ENCODE results near the gene LMAN2L.

LMAN2L gene

DNA sequence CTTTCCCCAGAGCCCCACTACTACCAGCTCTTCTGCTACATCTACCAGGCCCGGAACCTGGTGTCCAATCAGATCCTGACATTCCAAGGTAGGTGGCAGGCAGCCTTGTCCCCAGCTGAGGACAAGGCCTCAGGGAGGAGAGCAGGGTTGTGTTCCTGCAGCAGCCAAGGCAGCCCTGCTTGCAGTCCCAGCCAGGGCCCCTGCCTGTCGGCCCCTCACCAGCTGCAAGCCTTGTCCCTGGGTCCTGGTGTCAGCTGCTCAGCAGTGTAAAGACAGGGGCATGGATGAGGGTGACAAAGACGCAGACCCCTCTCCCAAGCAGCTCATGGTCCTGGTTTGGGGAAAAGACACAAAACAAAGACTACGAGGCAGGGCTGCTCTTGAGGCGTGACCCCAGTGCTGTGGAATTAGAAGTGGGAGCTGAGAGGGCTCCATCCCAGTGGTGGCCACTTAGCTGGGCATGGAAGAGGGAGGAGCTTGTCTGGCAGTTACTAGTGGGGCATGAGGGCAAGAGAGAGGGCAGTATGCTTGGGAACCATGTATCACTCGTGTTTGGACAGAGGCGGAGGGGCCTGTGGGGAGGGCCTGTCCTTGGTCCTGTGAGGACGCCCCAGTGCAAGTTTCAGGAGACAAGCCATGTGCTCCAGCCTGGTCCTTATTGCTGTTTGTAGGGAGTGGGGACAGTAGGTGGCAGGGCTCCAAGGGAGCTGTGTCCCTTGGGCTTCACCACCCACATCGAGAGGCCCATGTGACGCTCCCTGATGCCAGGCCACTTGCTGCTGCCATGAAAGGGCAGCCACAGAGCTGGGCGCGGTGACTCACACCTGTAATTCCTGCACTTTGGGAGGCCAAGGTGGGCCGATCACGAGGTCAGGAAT lies 47.5 kb downstream of the LMAN2L start:
- Histone ChIP-seq H3K4me1 (ENCODE audit: control insufficient read depth, insufficient read depth, low read length) (peaks cover 12% of the 10 kb centered on the region; the same call in 1 of the 2 replicates), H3K4me3 (ENCODE audit: low read depth, low read length) (no peak overlapping the region), H3K9me3 (ENCODE audit: control insufficient read depth, insufficient read depth, low read depth, low read length) (no peaks in the 10 kb centered on the region), H3K27me3 (ENCODE audit: control insufficient read depth, insufficient read depth, low read length) (no peaks in the 10 kb centered on the region), H3K36me3 (ENCODE audit: control insufficient read depth, insufficient read depth, low read length) (no peaks in the 10 kb centered on the region), H3K27ac (ENCODE audit: low read depth, low read length) (no peak overlapping the region), H3K9ac (ENCODE audit: low read length) (no peak overlapping the region)

DNA sequence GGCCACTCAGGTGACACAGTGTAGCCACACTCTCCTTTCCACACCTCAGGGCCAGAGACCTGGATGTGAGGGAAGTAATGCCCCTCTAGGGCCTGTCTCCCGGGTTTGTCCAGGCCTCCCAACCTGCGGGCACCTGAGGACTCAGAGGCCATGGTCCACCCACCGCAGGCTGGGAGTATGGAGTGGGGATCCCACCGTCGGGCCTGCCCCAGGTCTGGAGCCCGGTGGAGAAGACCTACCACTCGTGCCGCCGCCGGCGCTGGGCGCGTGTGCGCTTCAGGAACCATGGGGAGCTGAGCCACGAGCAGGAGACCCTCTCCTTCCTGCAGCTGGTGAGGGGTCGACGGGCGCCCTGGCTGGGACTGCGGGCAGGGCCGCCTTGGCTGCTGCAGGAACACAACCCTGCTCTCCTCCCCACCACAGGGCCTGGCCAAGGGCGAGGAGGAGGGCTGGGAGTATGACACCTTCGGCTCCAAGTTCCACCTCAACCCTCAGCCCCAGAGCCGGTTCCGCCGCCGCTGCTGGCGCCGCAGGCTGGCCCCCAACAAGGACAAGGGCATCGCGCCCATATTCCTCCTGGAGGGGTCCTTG lies 48.7 kb downstream of the LMAN2L start:
- Histone ChIP-seq H3K36me3 (ENCODE audit: control insufficient read depth, insufficient read depth, low read length) (no peaks in the 10 kb centered on the region), H3K27ac (ENCODE audit: low read depth, low read length) (no peak overlapping the region), H3K9me3 (ENCODE audit: control insufficient read depth, insufficient read depth, low read depth, low read length) (no peaks in the 10 kb centered on the region), H3K4me1 (ENCODE audit: control insufficient read depth, insufficient read depth, low read length) (peaks cover 12% of the 10 kb centered on the region; the same call in 1 of the 2 replicates), H3K4me3 (ENCODE audit: low read depth, low read length) (no peak overlapping the region), H3K27me3 (ENCODE audit: control insufficient read depth, insufficient read depth, low read length) (no peaks in the 10 kb centered on the region), H3K9ac (ENCODE audit: low read length) (no peak overlapping the region)

GRCh38 chr2:96690306-96691021 lies 49.4 kb downstream of the LMAN2L start:
- Histone ChIP-seq H3K36me3 (ENCODE audit: control insufficient read depth, insufficient read depth, low read length) (no peaks in the 10 kb centered on the region), H3K27me3 (ENCODE audit: control insufficient read depth, insufficient read depth, low read length) (no peaks in the 10 kb centered on the region), H3K4me1 (ENCODE audit: control insufficient read depth, insufficient read depth, low read length) (peaks cover 15% of the 10 kb centered on the region; the same call in 1 of the 2 replicates), H3K9ac (ENCODE audit: low read length) (no peak overlapping the region), H3K4me3 (ENCODE audit: low read depth, low read length) (no peak overlapping the region), H3K9me3 (ENCODE audit: control insufficient read depth, insufficient read depth, low read depth, low read length) (no peaks in the 10 kb centered on the region), H3K27ac (ENCODE audit: low read depth, low read length) (no peak overlapping the region)

DNA sequence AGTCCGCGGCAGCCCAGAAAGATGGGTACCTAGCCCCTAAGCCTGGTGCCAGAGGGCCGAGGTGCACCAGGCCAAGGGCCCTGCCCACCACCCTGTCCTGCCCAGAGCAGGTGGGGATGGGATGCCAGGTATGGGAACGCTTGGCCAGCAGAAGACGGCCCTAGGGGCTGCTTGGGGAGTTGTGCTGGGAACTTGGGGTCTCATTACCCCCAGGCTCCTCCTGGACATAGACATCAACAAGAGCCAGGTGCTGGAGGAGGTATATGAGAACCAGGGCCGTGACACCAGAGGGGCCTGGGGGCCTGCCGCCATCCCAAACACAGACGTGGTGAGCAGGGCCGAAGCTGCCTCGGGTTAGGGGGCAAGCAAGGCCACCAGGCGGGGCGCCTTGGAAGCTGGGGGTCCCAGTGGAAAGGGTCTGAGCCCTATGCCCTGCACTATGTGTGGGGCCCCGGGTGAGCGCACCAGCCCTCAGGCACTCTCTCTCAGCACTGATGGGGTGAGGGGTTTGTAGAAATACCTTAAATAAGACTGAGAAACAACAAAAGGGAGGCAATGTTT lies 50.4 kb downstream of the LMAN2L start:
- Histone ChIP-seq H3K27me3 (ENCODE audit: control insufficient read depth, insufficient read depth, low read length) (no peaks in the 10 kb centered on the region), H3K9me3 (ENCODE audit: control insufficient read depth, insufficient read depth, low read depth, low read length) (no peaks in the 10 kb centered on the region), H3K36me3 (ENCODE audit: control insufficient read depth, insufficient read depth, low read length) (no peaks in the 10 kb centered on the region), H3K4me3 (ENCODE audit: low read depth, low read length) (no peak overlapping the region), H3K27ac (ENCODE audit: low read depth, low read length) (no peak overlapping the region), H3K9ac (ENCODE audit: low read length) (no peak overlapping the region), H3K4me1 (ENCODE audit: control insufficient read depth, insufficient read depth, low read length) (peaks cover 17% of the 10 kb centered on the region; the same call in 1 of the 2 replicates)

GRCh38 chr2:96688649-96689430 lies 51.0 kb downstream of the LMAN2L start:
- no peak overlapping the region for H3K27ac ChIP-seq (ENCODE audit: low read depth, low read length)

GRCh38 chr2:96687711-96688640 lies 51.9 kb downstream of the LMAN2L start:
- Histone ChIP-seq H3K9me3 (ENCODE audit: control insufficient read depth, insufficient read depth, low read depth, low read length) (no peaks in the 10 kb centered on the region), H3K4me1 (ENCODE audit: control insufficient read depth, insufficient read depth, low read length) (peaks cover 15% of the 10 kb centered on the region; the same call in 1 of the 2 replicates), H3K9ac (ENCODE audit: low read length) (no peak overlapping the region), H3K27me3 (ENCODE audit: control insufficient read depth, insufficient read depth, low read length) (no peaks in the 10 kb centered on the region), H3K4me3 (ENCODE audit: low read depth, low read length) (no peak overlapping the region), H3K27ac (ENCODE audit: low read depth, low read length) (no peak overlapping the region), H3K36me3 (ENCODE audit: control insufficient read depth, insufficient read depth, low read length) (no peaks in the 10 kb centered on the region)

More at GRCh38 chr2:96688649-96689430, 51.0 kb downstream of the LMAN2L start:
- H3K36me3 ChIP-seq (ENCODE audit: control insufficient read depth, insufficient read depth, low read length), result no peaks in the 10 kb centered on the region
- no peaks in the 10 kb centered on the region for H3K27me3 ChIP-seq (ENCODE audit: control insufficient read depth, insufficient read depth, low read length)
- peaks cover 17% of the 10 kb centered on the region; the same call in 1 of the 2 replicates for H3K4me1 ChIP-seq (ENCODE audit: control insufficient read depth, insufficient read depth, low read length)
- no peaks in the 10 kb centered on the region for H3K9me3 ChIP-seq (ENCODE audit: control insufficient read depth, insufficient read depth, low read depth, low read length)
- H3K4me3 ChIP-seq (ENCODE audit: low read depth, low read length), result no peak overlapping the region
- no peak overlapping the region for H3K9ac ChIP-seq (ENCODE audit: low read length)

DNA sequence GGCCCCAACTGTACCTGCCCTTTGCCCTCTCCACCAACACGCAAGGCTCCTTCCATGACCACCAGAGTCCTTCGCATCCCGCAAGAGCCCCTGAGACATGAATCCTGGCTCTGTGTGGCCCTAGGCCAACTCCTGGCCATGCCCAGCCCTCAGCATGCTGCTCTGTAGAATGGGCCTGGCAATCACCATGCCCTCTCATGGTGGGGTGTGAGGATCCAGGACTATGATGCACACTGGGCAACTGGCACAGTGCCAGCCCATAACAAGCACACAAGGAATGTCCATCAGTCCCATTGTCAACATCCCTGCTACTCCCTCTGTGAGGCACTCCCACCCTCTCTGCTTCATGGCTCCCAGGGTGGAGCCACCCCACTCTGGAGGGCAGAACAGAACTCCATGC lies 52.6 kb downstream of the LMAN2L start:
- H3K27me3 ChIP-seq (ENCODE audit: control insufficient read depth, insufficient read depth, low read length), result no peaks in the 10 kb centered on the region
- H3K36me3 ChIP-seq (ENCODE audit: control insufficient read depth, insufficient read depth, low read length), result no peaks in the 10 kb centered on the region
- no peak overlapping the region for H3K9ac ChIP-seq (ENCODE audit: low read length)
- no peaks in the 10 kb centered on the region for H3K9me3 ChIP-seq (ENCODE audit: control insufficient read depth, insufficient read depth, low read depth, low read length)
- peaks cover 15% of the 10 kb centered on the region; the same call in 1 of the 2 replicates for H3K4me1 ChIP-seq (ENCODE audit: control insufficient read depth, insufficient read depth, low read length)
- no peak overlapping the region for H3K4me3 ChIP-seq (ENCODE audit: low read depth, low read length)
- no peak overlapping the region for H3K27ac ChIP-seq (ENCODE audit: low read depth, low read length)

- H3K4me3 ChIP-seq (ENCODE audit: low read depth, low read length), result no peak overlapping the region
- H3K27ac ChIP-seq (ENCODE audit: low read depth, low read length), result no peak overlapping the region
- peaks cover 15% of the 10 kb centered on the region; the same call in 1 of the 2 replicates for H3K4me1 ChIP-seq (ENCODE audit: control insufficient read depth, insufficient read depth, low read length)
- no peaks in the 10 kb centered on the region for H3K27me3 ChIP-seq (ENCODE audit: control insufficient read depth, insufficient read depth, low read length)
- H3K36me3 ChIP-seq (ENCODE audit: control insufficient read depth, insufficient read depth, low read length), result no peaks in the 10 kb centered on the region
- H3K9me3 ChIP-seq (ENCODE audit: control insufficient read depth, insufficient read depth, low read depth, low read length), result no peaks in the 10 kb centered on the region
- no peak overlapping the region for H3K9ac ChIP-seq (ENCODE audit: low read length)
Observed at GRCh38 chr2:96685577-96686459, 54.0 kb downstream of the LMAN2L start.

Measured in HUES6 (cell line).